ENCODE data around the gene SMLR1.

DNA sequence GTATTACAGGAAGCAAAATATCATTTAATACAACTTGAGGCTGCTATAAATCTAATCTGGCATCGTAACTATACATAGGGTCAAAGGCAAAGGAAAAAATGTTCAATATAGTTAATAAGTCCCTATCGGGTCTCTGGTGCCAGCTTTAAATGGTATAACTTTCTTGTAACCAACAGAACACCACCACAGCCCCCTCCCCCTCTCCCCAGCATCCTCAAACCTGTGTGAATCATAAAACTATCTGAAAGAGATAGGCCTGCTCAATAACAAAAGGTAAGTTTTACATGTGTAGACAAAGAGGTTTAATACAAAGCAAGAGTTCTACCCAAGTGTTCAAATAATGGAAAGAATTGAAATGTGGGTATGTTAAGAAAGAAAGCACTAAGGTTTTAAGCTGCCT, 12.2 kb downstream of the SMLR1 start:
- no peak for TF ChIP-seq EZH2phosphoT487 (IDR thresholded peaks at IDR 0.05; ENCODE audit: borderline replicate concordance)
- TF ChIP-seq, protein P1, sequence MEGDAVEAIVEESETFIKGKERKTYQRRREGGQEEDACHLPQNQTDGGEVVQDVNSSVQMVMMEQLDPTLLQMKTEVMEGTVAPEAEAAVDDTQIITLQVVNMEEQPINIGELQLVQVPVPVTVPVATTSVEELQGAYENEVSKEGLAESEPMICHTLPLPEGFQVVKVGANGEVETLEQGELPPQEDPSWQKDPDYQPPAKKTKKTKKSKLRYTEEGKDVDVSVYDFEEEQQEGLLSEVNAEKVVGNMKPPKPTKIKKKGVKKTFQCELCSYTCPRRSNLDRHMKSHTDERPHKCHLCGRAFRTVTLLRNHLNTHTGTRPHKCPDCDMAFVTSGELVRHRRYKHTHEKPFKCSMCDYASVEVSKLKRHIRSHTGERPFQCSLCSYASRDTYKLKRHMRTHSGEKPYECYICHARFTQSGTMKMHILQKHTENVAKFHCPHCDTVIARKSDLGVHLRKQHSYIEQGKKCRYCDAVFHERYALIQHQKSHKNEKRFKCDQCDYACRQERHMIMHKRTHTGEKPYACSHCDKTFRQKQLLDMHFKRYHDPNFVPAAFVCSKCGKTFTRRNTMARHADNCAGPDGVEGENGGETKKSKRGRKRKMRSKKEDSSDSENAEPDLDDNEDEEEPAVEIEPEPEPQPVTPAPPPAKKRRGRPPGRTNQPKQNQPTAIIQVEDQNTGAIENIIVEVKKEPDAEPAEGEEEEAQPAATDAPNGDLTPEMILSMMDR (conservative IDR thresholded peaks at IDR 0.05; ENCODE audit: low read length), result no peak
